K562 (cell line): ENCODE data around the gene UFC1. TPM values are rescaled to one million over a fixed set of nuclear protein-coding genes. Genes with fewer than 3 reads are reported as not detected.

Experiments
- ARNT ChIP-seq, 2 experiments: fragments of 450-650 bp; IDR thresholded peaks; 2 replicates each; pipeline ENCODE4 v1.6.1; 2016; ENCODE audit warnings: mild to moderate bottlenecking in 1 of 2
- BRF2 ChIP-seq: IDR thresholded peaks from 3 replicates; pipeline ENCODE4 v1.6.1; 2011; ENCODE audit warnings: borderline replicate concordance, mild to moderate bottlenecking; ENCODE audit not compliant: insufficient read length, insufficient read depth
- DMBX1 ChIP-seq: fragments of 250-450 bp; sonication (Bioruptor Pico); IDR thresholded peaks from 2 replicates; pipeline ENCODE4 v1.8.0; 2022; ENCODE audit warnings: inconsistent platforms, mild to moderate bottlenecking, moderate library complexity, borderline replicate concordance
- EP400 ChIP-seq: fragments of 450-650 bp; IDR thresholded peaks from 2 replicates; pipeline ENCODE4 v1.6.1; 2017; ENCODE audit warnings: antibody characterized with exemption, mild to moderate bottlenecking, moderate library complexity
- JUN ChIP-seq, 2 experiments: sonication (generic) in 1 of 2; formaldehyde crosslinking in 1 of 2; IDR thresholded peaks; 2 replicates each; pipeline versions ENCODE4 v1.6.1 to v1.8.0; 2012 to 2022; ENCODE audit warnings: borderline replicate concordance in 2 of 2, mild to moderate bottlenecking in 2 of 2, improper control_type of control experiment in 1 of 2, low read depth in 1 of 2, low read length in 1 of 2, missing genetic modification reagents in 1 of 2
- L3MBTL2 ChIP-seq: fragments of 450-650 bp; IDR thresholded peaks from 2 replicates; pipeline ENCODE4 v1.6.1; 2016; ENCODE audit warnings: mild to moderate bottlenecking, moderate library complexity
- MEIS2 ChIP-seq: fragments of 450-650 bp; IDR thresholded peaks from 2 replicates; pipeline ENCODE4 v1.6.1; 2014; ENCODE audit warnings: mild to moderate bottlenecking; ENCODE audit not compliant: partially characterized antibody
- PRDM10 ChIP-seq: fragments of 450-650 bp; IDR thresholded peaks from 2 replicates; pipeline ENCODE4 v1.6.1; 2018; ENCODE audit not compliant: partially characterized antibody
- RBM25 ChIP-seq: fragments of 200-400 bp; formaldehyde crosslinking; IDR thresholded peaks from 2 replicates; pipeline ENCODE4 v1.6.1; 2018; ENCODE audit warnings: low read length, low read depth, moderate library complexity; ENCODE audit not compliant: severe bottlenecking
- SPI1 ChIP-seq: IDR thresholded peaks from 2 replicates; pipeline ENCODE4 v1.6.1; 2011; ENCODE audit warnings: low read depth, low read length, control low read depth, borderline replicate concordance
- TAF15 ChIP-seq: fragments of 200-400 bp; formaldehyde crosslinking; IDR thresholded peaks from 2 replicates; pipeline ENCODE4 v1.6.1; 2017; ENCODE audit warnings: mild to moderate bottlenecking, low read depth, low read length, moderate library complexity
- TCF7L2 ChIP-seq: fragments of 150-350 bp; IDR thresholded peaks from 2 replicates; pipeline ENCODE4 v1.6.1; 2016; ENCODE audit warnings: low read depth, mild to moderate bottlenecking, low read length, moderate library complexity
- TOE1 ChIP-seq, 2 experiments: fragments of 450-650 bp in 1 of 2; sonication (generic) in 1 of 2; formaldehyde crosslinking in 1 of 2; IDR thresholded peaks; 2 replicates each; pipeline versions ENCODE4 v1.7.1 to v1.8.0; 2016 to 2022; ENCODE audit warnings: borderline replicate concordance in 2 of 2, mild to moderate bottlenecking in 2 of 2, antibody characterized with exemption in 1 of 2, inconsistent platforms in 1 of 2, low read depth in 1 of 2, missing genetic modification reagents in 1 of 2, moderate library complexity in 1 of 2
- ZBTB17 ChIP-seq: fragments of 450-650 bp; formaldehyde crosslinking; IDR thresholded peaks from 2 replicates; pipeline ENCODE4 v1.4.0; 2020; ENCODE audit warnings: mild to moderate bottlenecking
- ZBTB49 ChIP-seq: sonication (generic); formaldehyde crosslinking; IDR thresholded peaks from 2 replicates; pipeline ENCODE4 v1.8.0; 2022; ENCODE audit warnings: missing genetic modification reagents, mild to moderate bottlenecking, borderline replicate concordance
- ZFX ChIP-seq: sonication (generic); formaldehyde crosslinking; IDR thresholded peaks from 2 replicates; pipeline ENCODE4 v1.8.0; 2022; ENCODE audit warnings: mild to moderate bottlenecking, missing genetic modification reagents, moderate library complexity
- polyA plus RNA-seq, 8 experiments: library from polyadenylated mRNA; depleted of rRNA in 4 of 8; stranded (reverse) in 5 of 8; unstranded in 3 of 8; fragments of >200 nt; fragmentation: Nextera tagmentation in 2 of 8; fragmentation: Illumina TruSeq in 1 of 8; extraction: Ambion mirVana in 2 of 8; extraction: Trizol in 1 of 8; gene quantifications; 2 replicates each; pipeline versions ENCODE4 v1.2.1 to v1.2.3, GENCODE V29; 2011 to 2014; ENCODE audit warnings: inconsistent platforms in 1 of 8, missing spikeins in 1 of 8
- total RNA-seq, 7 experiments: library from RNA; depleted of rRNA in 6 of 7; stranded (reverse); fragments of >200 nt in 6 of 7; fragmentation: Illumina TruSeq in 2 of 7; extraction: Trizol in 2 of 7; gene quantifications; 2 replicates each; pipeline versions ENCODE4 v1.2.1 to v1.2.3, GENCODE V29; 2011 to 2021; ENCODE audit warnings: low replicate concordance in 1 of 7
- TF ChIP-seq, protein P1 (sequence below): fragments of 450-650 bp; IDR thresholded peaks from 2 replicates; pipeline ENCODE4 v1.6.1; 2016; ENCODE audit warnings: antibody characterized with exemption

Gene UFC1
- total and polyA plus RNA-seq, 9 of the 15 experiments (the other 6 are each of a cell fraction or from before 2014, with no cell fraction given) = 92.8 to 220 (median 161) TPM

GRCh38 chr1:161153682-161154337 lies at the start of gene UFC1 (continued):
- TF ChIP-seq PRDM10 (no peak), TOE1 (IDR thresholded peaks at IDR 0.05; ENCODE audit: borderline replicate concordance) (peak; percentile 68; the same call in 1 of the 2 replicates), TOE1 (CRISPR knock-in tag; IDR thresholded peaks at IDR 0.05; ENCODE audit: borderline replicate concordance, low read depth) (no peak), JUN (IDR thresholded peaks at IDR 0.05; ENCODE audit: borderline replicate concordance, low read depth, low read length) (no peak), JUN (CRISPR knock-in tag; IDR thresholded peaks at IDR 0.05; ENCODE audit: borderline replicate concordance) (peak; percentile 76; the same call in 1 of the 2 replicates), ZBTB49 (CRISPR knock-in tag) (no peak), L3MBTL2 (peak; percentile 48), RBM25 (no peak), ZBTB17 (CRISPR knock-in tag) (0 out of 2 replicates have a peak, but pooled peaks have one; percentile 42), EP400 (peak; percentile 99), ZFX (CRISPR knock-in tag) (no peak), MEIS2 (no peak), TCF7L2 (0 out of 2 replicates have a peak, but pooled peaks have one; percentile 35), SPI1 (peak; percentile 92), BRF2 (no peak), DMBX1 (no peak), ARNT (IDR thresholded peaks at IDR 0.05) (peak; percentile 46 to 88; a peak in 2 of 4 replicates), TAF15 (no peak)
- TF ChIP-seq, protein P1, sequence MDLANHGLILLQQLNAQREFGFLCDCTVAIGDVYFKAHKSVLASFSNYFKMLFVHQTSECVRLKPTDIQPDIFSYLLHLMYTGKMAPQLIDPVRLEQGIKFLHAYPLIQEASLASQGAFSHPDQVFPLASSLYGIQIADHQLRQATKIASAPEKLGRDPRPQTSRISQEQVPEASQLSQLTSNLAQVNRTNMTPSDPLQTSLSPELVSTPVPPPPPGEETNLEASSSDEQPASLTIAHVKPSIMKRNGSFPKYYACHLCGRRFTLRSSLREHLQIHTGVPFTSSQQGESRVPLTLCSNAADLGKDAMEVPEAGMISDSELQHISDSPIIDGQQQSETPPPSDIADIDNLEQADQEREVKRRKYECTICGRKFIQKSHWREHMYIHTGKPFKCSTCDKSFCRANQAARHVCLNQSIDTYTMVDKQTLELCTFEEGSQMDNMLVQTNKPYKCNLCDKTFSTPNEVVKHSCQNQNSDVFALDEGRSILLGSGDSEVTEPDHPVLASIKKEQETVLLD = 0 out of 2 replicates have a peak, but pooled peaks have one; percentile 21
